HL-60 (cell line): ENCODE results near the gene USB1.
"Not testable (repeated sequence)": the region's sequence is repeated elsewhere in the genome, so short reads cannot be mapped to it uniquely, and the experiment has no call there.

ENCODE experiments used
- CTCF ChIP-seq: IDR thresholded peaks from one replicate; pipeline ENCODE4 v1.5.1; 2011; ENCODE audit warnings: low read length, control low read depth, inconsistent platforms; ENCODE audit not compliant: insufficient read depth
- GABPA ChIP-seq: IDR thresholded peaks from 2 replicates; pipeline ENCODE4 v1.6.1; 2012; ENCODE audit warnings: low read depth
- POLR2AphosphoS5 ChIP-seq: IDR thresholded peaks from 2 replicates; pipeline ENCODE4 v1.6.1; 2012; ENCODE audit warnings: low read depth
- REST ChIP-seq: IDR thresholded peaks from 2 replicates; pipeline ENCODE4 v1.6.1; 2012; ENCODE audit warnings: low read depth; ENCODE audit not compliant: insufficient replicate concordance
- SPI1 ChIP-seq: IDR thresholded peaks from 2 replicates; pipeline ENCODE4 v1.6.1; 2012; ENCODE audit warnings: low read depth, mild to moderate bottlenecking, borderline replicate concordance

- not testable (repeated sequence) for TF ChIP-seq CTCF, POLR2AphosphoS5, REST, GABPA, SPI1
Observed at GRCh38 chr16:58004736-58005135, 3.5 kb downstream of the USB1 start.
